Mucosa of descending colon (tissue), 3 donors: ENCODE results near the gene EPHA2. TPM values are rescaled to one million over a fixed set of nuclear protein-coding genes. Genes with fewer than 3 reads are reported as not detected.

Source experiments
- ATAC-seq: fragments of 200-7000 bp; cut with Tn5 transposase; one replicate; pipeline ENCODE4 v1.9.1; 2020; ENCODE audit warnings: mild to moderate bottlenecking, moderate library complexity
- DNase-seq, 3 donors: peaks; one replicate each; pipeline ENCODE4 v3.0.0-alpha.2; 2020
- H3K36me3 ChIP-seq: fragments of 200-600 bp; one replicate; pipeline ENCODE4 v1.8.0; 2021; ENCODE audit warnings: low read depth, mild to moderate bottlenecking
- H3K4me1 ChIP-seq: fragments of 200-600 bp; one replicate; pipeline ENCODE4 v1.8.0; 2021; ENCODE audit warnings: low read depth, mild to moderate bottlenecking
- H3K4me3 ChIP-seq: fragments of 200-600 bp; one replicate; pipeline ENCODE4 v1.8.0; 2021; ENCODE audit warnings: mild to moderate bottlenecking
- H3K9me3 ChIP-seq: fragments of 200-600 bp; one replicate; pipeline ENCODE4 v1.8.0; 2021; ENCODE audit warnings: mild to moderate bottlenecking
- CTCF ChIP-seq: fragments of 200-600 bp; IDR thresholded peaks from one replicate; pipeline ENCODE4 v1.8.0; 2022; ENCODE audit warnings: antibody characterized with exemption, mild to moderate bottlenecking
- intact Hi-C, 2 donors: fragments of 100-400 bp; cut with DNase I in 1 of 2; cut with micrococcal nuclease in 1 of 2; formaldehyde crosslinking; loops; one replicate each; pipeline versions ENCODE4 v1.11.0 to v1.11.1; 2022; cut with DNase I, micrococcal nuclease
- total RNA-seq, 3 donors: library from RNA; stranded (reverse); fragmentation: NEBNext Ultra II Directional in 2 of 3; extraction: Animal tissue kit (Norgen Biotek cat#: 25700) in 2 of 3; gene quantifications; one replicate each; pipeline versions ENCODE4 v1.2.1 to v1.2.4, GENCODE V29; 2021 to 2023
- donor health status: DM: no; HTN: no; CAD: no; lungs with moderate emphysema.
- donor health status: DM: no; HTN: no; CAD: no.
- donor health status: DM: no; HTN: yes; CAD: no.

Gene EPHA2
- total RNA-seq, 3 donors from 2014 or later = 36.8 to 43.5 (median 43.5) TPM

GRCh38 chr1:16092923-16093511, 62.9 kb downstream of the EPHA2 start:
- H3K4me3 ChIP-seq = no peak overlapping the region
- H3K4me1 ChIP-seq = no peaks in the 10 kb centered on the region
- intact Hi-C loops = no loop called here
- no peak for ATAC-seq
- H3K9me3 ChIP-seq = no peaks in the 10 kb centered on the region
- DNase-seq = no peak
- H3K36me3 ChIP-seq = no peaks in the 10 kb centered on the region
- no peak for TF ChIP-seq CTCF

- DNase-seq = no peak
- Histone ChIP-seq H3K36me3 (no peaks in the 10 kb centered on the region), H3K4me1 (no peaks in the 10 kb centered on the region), H3K9me3 (no peaks in the 10 kb centered on the region), H3K4me3 (no peak overlapping the region)
- no peak for ATAC-seq
- no peak for TF ChIP-seq CTCF
- intact Hi-C loops = no loop called here
Observed at GRCh38 chr1:16092097-16092922, 63.6 kb downstream of the EPHA2 start.

- ATAC-seq (peak; percentile 60), DNase-seq (no peak)
- no peaks in the 10 kb centered on the region for H3K36me3 ChIP-seq
- no peak for TF ChIP-seq CTCF
- H3K4me1 ChIP-seq = no peaks in the 10 kb centered on the region
- no peak overlapping the region for H3K4me3 ChIP-seq
- H3K9me3 ChIP-seq = no peaks in the 10 kb centered on the region
- intact Hi-C loops = no loop called here
Observed at GRCh38 chr1:16091296-16091695, 64.6 kb downstream of the EPHA2 start.

GRCh38 chr1:16090076-16090826, 65.6 kb downstream of the EPHA2 start:
- ATAC-seq (no peak), DNase-seq (no peak)
- Histone ChIP-seq H3K36me3 (no peaks in the 10 kb centered on the region), H3K4me3 (no peak overlapping the region), H3K4me1 (no peaks in the 10 kb centered on the region), H3K9me3 (no peaks in the 10 kb centered on the region)
- no peak for TF ChIP-seq CTCF
- intact Hi-C loops = no loop called here

- no peaks in the 10 kb centered on the region for H3K4me1 ChIP-seq
- no peak for TF ChIP-seq CTCF
- intact Hi-C loops = no loop called here
- DNase-seq (no peak), ATAC-seq (no peak)
- no peaks in the 10 kb centered on the region for H3K36me3 ChIP-seq
- H3K9me3 ChIP-seq = no peaks in the 10 kb centered on the region
- H3K4me3 ChIP-seq = no peak overlapping the region
Observed at GRCh38 chr1:16088996-16089395, 66.9 kb downstream of the EPHA2 start.
